Mesenchymal stem cell (in vitro differentiated cells and primary cell): ENCODE measurements around the gene USH2A.

ENCODE experiments used
- DNase-seq: peaks from one replicate; pipeline ENCODE4 v3.0.0-alpha.2; 2013
- H2AFZ ChIP-seq: one replicate; pipeline ENCODE4 v1.6.1; 2013; ENCODE audit warnings: low read depth, mild to moderate bottlenecking, control low read depth, inconsistent platforms, low read length, moderate library complexity
- H2AK5ac ChIP-seq: 2 replicates; pipeline ENCODE4 v1.6.1; 2013; ENCODE audit warnings: low read length, moderate library complexity, mild to moderate bottlenecking, inconsistent platforms; ENCODE audit not compliant: severe bottlenecking
- H2BK120ac ChIP-seq: one replicate; pipeline ENCODE4 v1.6.1; 2013; ENCODE audit warnings: low read depth, mild to moderate bottlenecking, inconsistent platforms, low read length, moderate library complexity
- H2BK12ac ChIP-seq, 2 experiments: one replicate each; pipeline ENCODE4 v1.6.1; 2013; ENCODE audit warnings: inconsistent platforms in 2 of 2, low read length in 2 of 2, mild to moderate bottlenecking in 2 of 2, moderate library complexity in 2 of 2, control low read depth in 1 of 2
- H2BK15ac ChIP-seq: one replicate; pipeline ENCODE4 v1.6.1; 2013; ENCODE audit warnings: mild to moderate bottlenecking, low read depth, inconsistent platforms; ENCODE audit not compliant: poor library complexity, severe bottlenecking
- H2BK5ac ChIP-seq: 2 replicates; pipeline ENCODE4 v1.6.1; 2013; ENCODE audit warnings: low read depth, mild to moderate bottlenecking, low read length, control low read depth, inconsistent platforms; ENCODE audit not compliant: poor library complexity, severe bottlenecking
- H3K14ac ChIP-seq, 2 experiments: one replicate each; pipeline ENCODE4 v1.6.1; 2013; ENCODE audit warnings: inconsistent platforms in 2 of 2, low read length in 2 of 2, control low read depth in 1 of 2, mild to moderate bottlenecking in 1 of 2, moderate library complexity in 1 of 2
- H3K18ac ChIP-seq, 2 experiments: one replicate each; pipeline ENCODE4 v1.6.1; 2013; ENCODE audit warnings: inconsistent platforms in 2 of 2, low read length in 2 of 2, control low read depth in 1 of 2, low read depth in 1 of 2, mild to moderate bottlenecking in 1 of 2
- H3K23ac ChIP-seq, 2 experiments: one replicate each; pipeline ENCODE4 v1.6.1; 2013; ENCODE audit warnings: inconsistent platforms in 2 of 2, low read length in 2 of 2, mild to moderate bottlenecking in 2 of 2, moderate library complexity in 2 of 2, control low read depth in 1 of 2
- H3K27ac ChIP-seq: 2 replicates; pipeline ENCODE4 v1.5.1; 2013; ENCODE audit warnings: mild to moderate bottlenecking, moderate library complexity, low read length, control low read depth, inconsistent platforms; ENCODE audit not compliant: poor library complexity, severe bottlenecking
- H3K27me3 ChIP-seq, 2 experiments: 2 replicates each; pipeline versions ENCODE4 v1.6.1 to v1.7.0; 2013; ENCODE audit warnings: low read length in 2 of 2, mild to moderate bottlenecking in 2 of 2, moderate library complexity in 2 of 2, control low read depth in 1 of 2, inconsistent platforms in 1 of 2; ENCODE audit not compliant: control insufficient read depth in 1 of 2, insufficient read depth in 1 of 2
- H3K36me3 ChIP-seq, 2 experiments: 2 replicates each; pipeline versions ENCODE4 v1.6.1 to v1.7.0; 2013; ENCODE audit warnings: low read length in 2 of 2, control low read depth in 1 of 2, inconsistent platforms in 1 of 2, low read depth in 1 of 2, mild to moderate bottlenecking in 1 of 2; ENCODE audit not compliant: insufficient read depth in 2 of 2, control insufficient read depth in 1 of 2
- H3K4ac ChIP-seq, 2 experiments: one replicate each; pipeline ENCODE4 v1.6.1; 2013; ENCODE audit warnings: inconsistent platforms in 2 of 2, low read length in 2 of 2, mild to moderate bottlenecking in 2 of 2, moderate library complexity in 2 of 2, control low read depth in 1 of 2, low read depth in 1 of 2
- H3K4me1 ChIP-seq: 2 replicates; pipeline ENCODE4 v1.6.1; 2013; ENCODE audit warnings: low read depth, low read length, control low read depth; ENCODE audit not compliant: control insufficient read depth, insufficient read depth
- H3K4me2 ChIP-seq: 2 replicates; pipeline ENCODE4 v1.6.1; 2013; ENCODE audit warnings: low read length, mild to moderate bottlenecking, inconsistent platforms; ENCODE audit not compliant: poor library complexity, severe bottlenecking
- H3K4me3 ChIP-seq, 2 experiments: 2 replicates each; pipeline versions ENCODE4 v1.5.1 to v1.7.0; 2013; ENCODE audit warnings: low read length in 2 of 2, mild to moderate bottlenecking in 2 of 2, control low read depth in 1 of 2, low read depth in 1 of 2; ENCODE audit not compliant: insufficient read depth in 1 of 2
- H3K79me1 ChIP-seq: replicated peaks from 2 replicates; pipeline ENCODE4 v1.6.1; 2013; ENCODE audit warnings: mild to moderate bottlenecking, control low read depth, low read length, inconsistent platforms; ENCODE audit not compliant: poor library complexity, severe bottlenecking
- H3K9ac ChIP-seq: 2 replicates; pipeline ENCODE4 v1.7.0; 2013; ENCODE audit warnings: mild to moderate bottlenecking, low read length, moderate library complexity
- H3K9me3 ChIP-seq: 2 replicates; pipeline ENCODE4 v1.7.0; 2013; ENCODE audit warnings: mild to moderate bottlenecking, low read length; ENCODE audit not compliant: control insufficient read depth
- H4K8ac ChIP-seq: one replicate; pipeline ENCODE4 v1.6.1; 2013; ENCODE audit warnings: inconsistent platforms, mild to moderate bottlenecking, low read length, moderate library complexity
- H4K91ac ChIP-seq: one replicate; pipeline ENCODE4 v1.6.1; 2013; ENCODE audit warnings: mild to moderate bottlenecking, low read length, inconsistent platforms
- WGBS: methylation state at CpG from one replicate; pipeline ENCODE4 v1.1.7; 2013; ENCODE audit warnings: mixed read lengths; 5-methylcytosine and 5-hydroxymethylcytosine counted together

USH2A gene

DNA sequence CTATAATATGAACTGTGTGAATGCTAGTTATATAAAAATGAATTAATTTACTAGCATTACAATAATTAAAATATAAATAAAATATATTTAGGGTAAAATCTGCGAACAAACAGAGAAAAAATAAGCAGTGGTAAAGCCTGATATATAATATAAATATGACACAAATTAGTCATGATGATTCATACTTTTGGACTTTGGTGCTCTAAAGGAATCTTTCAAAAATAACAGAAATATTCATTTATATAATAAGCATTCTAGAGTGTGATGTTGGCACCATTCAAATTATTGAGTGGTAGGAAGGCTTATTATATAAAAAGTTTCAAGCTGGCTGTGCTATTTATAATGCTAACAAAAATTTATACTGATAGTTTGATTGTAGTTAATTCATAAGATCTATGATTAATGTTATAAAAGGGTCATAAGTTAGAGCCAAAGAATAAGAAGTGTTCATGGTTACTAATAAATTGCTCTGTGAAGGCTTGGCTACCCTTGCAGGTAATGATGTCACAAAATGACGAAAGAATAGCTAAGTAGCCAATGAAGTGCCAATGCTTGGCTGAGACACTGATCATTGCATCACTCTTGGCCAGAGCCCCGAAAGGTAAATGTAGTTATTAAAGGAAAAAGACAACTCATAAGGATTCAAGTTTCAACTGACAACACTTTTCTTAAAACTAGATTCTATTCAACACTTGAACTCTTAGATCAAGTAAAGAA, 108.7 kb downstream of the USH2A start:
- no peak overlapping the region for H2AFZ ChIP-seq
- no peak overlapping the region for H3K4me3 ChIP-seq
- H4K91ac ChIP-seq, result no peak overlapping the region
- H2BK120ac ChIP-seq, result no peak overlapping the region
- H3K9ac ChIP-seq, result no peak overlapping the region
- H3K4me2 ChIP-seq, result no peak overlapping the region
- no peak overlapping the region for H2BK12ac ChIP-seq
- WGBS, result 92% methylated on average over 1 of the region's 3 CpGs
- H3K79me1 ChIP-seq, result no peaks in the 10 kb centered on the region
- no peaks in the 10 kb centered on the region for H3K9me3 ChIP-seq
- no peak for DNase-seq
- H3K27ac ChIP-seq, result no peak overlapping the region
- H3K36me3 ChIP-seq, result no peaks in the 10 kb centered on the region
- H3K18ac ChIP-seq, result no peak overlapping the region
- no peak overlapping the region for H2AK5ac ChIP-seq
- H4K8ac ChIP-seq, result no peak overlapping the region
- no peak overlapping the region for H2BK5ac ChIP-seq
- H3K23ac ChIP-seq, result no peak overlapping the region
- no peak overlapping the region for H3K4ac ChIP-seq
- H3K14ac ChIP-seq, result no peak overlapping the region
- H2BK15ac ChIP-seq, result no peak overlapping the region
- no peaks in the 10 kb centered on the region for H3K27me3 ChIP-seq
- no peaks in the 10 kb centered on the region for H3K4me1 ChIP-seq

GRCh38 chr1:216310776-216311175, 112.5 kb downstream of the USH2A start:
- Histone ChIP-seq H2BK12ac (no peak overlapping the region), H3K4me1 (peaks cover 6% of the 10 kb centered on the region), H2BK15ac (no peak overlapping the region), H2AK5ac (no peak overlapping the region), H2BK120ac (no peak overlapping the region), H3K36me3 (no peaks in the 10 kb centered on the region), H3K4ac (no peak overlapping the region), H3K27me3 (no peaks in the 10 kb centered on the region), H2BK5ac (no peak overlapping the region), H3K4me3 (no peak overlapping the region), H3K4me2 (no peak overlapping the region), H3K9ac (no peak overlapping the region), H3K27ac (no peak overlapping the region), H3K18ac (no peak overlapping the region), H4K8ac (no peak overlapping the region), H3K23ac (no peak overlapping the region), H3K14ac (no peak overlapping the region), H3K9me3 (no peaks in the 10 kb centered on the region), H4K91ac (no peak overlapping the region), H3K79me1 (no peaks in the 10 kb centered on the region), H2AFZ (no peak overlapping the region)
- peak; percentile 62 for DNase-seq
- 10% methylated on average over 4 of the region's 4 CpGs for WGBS

GRCh38 chr1:216306830-216307229, 116.4 kb downstream of the USH2A start:
- Histone ChIP-seq H4K91ac (no peak overlapping the region), H2BK12ac (no peak overlapping the region), H3K27ac (no peak overlapping the region), H3K23ac (no peak overlapping the region), H3K9me3 (no peaks in the 10 kb centered on the region), H3K79me1 (no peaks in the 10 kb centered on the region), H3K4ac (no peak overlapping the region), H2BK5ac (no peak overlapping the region), H2BK15ac (no peak overlapping the region), H3K14ac (no peak overlapping the region), H4K8ac (no peak overlapping the region), H3K27me3 (no peaks in the 10 kb centered on the region), H2AFZ (no peak overlapping the region), H2BK120ac (no peak overlapping the region), H3K18ac (no peak overlapping the region), H2AK5ac (no peak overlapping the region), H3K4me1 (peaks cover 6% of the 10 kb centered on the region), H3K4me3 (no peak overlapping the region), H3K4me2 (no peak overlapping the region), H3K9ac (no peak overlapping the region), H3K36me3 (no peaks in the 10 kb centered on the region)
- 87% methylated on average over 4 of the region's 4 CpGs for WGBS
- DNase-seq, result no peak

DNA sequence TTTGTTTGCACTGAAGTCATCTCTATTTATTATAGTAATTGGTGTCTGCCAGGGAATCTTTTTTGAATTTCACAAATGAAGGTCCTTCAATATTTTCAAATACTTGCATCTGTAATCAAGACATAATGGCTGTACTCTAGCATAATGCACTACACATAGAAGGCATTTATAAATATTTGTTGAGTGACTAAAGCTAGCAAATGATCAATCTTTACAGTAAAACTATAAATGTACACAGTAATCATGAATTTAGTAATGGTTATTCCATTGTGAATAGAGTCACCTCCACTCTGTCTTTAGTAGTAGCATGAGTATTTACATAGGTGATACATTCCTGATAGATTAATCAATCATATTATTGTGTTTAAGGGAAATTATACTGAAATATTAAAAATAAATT, 119.6 kb downstream of the USH2A start:
- no peak overlapping the region for H2BK12ac ChIP-seq
- no peak overlapping the region for H2BK5ac ChIP-seq
- no peak overlapping the region for H2BK120ac ChIP-seq
- H2AFZ ChIP-seq, result no peak overlapping the region
- no peak overlapping the region for H3K4me3 ChIP-seq
- H3K14ac ChIP-seq, result no peak overlapping the region
- H4K8ac ChIP-seq, result no peak overlapping the region
- H3K9me3 ChIP-seq, result no peaks in the 10 kb centered on the region
- no peak overlapping the region for H3K4me2 ChIP-seq
- no peaks in the 10 kb centered on the region for H3K27me3 ChIP-seq
- H4K91ac ChIP-seq, result no peak overlapping the region
- H3K18ac ChIP-seq, result no peak overlapping the region
- no peak overlapping the region for H3K27ac ChIP-seq
- H2AK5ac ChIP-seq, result no peak overlapping the region
- H3K9ac ChIP-seq, result no peak overlapping the region
- H3K23ac ChIP-seq, result no peak overlapping the region
- peaks cover 6% of the 10 kb centered on the region for H3K4me1 ChIP-seq
- H2BK15ac ChIP-seq, result no peak overlapping the region
- H3K36me3 ChIP-seq, result no peaks in the 10 kb centered on the region
- no peak for DNase-seq
- H3K79me1 ChIP-seq, result no peaks in the 10 kb centered on the region
- no peak overlapping the region for H3K4ac ChIP-seq
